ENCODE measurements around the gene MED13L.

The MED13L gene

DNA sequence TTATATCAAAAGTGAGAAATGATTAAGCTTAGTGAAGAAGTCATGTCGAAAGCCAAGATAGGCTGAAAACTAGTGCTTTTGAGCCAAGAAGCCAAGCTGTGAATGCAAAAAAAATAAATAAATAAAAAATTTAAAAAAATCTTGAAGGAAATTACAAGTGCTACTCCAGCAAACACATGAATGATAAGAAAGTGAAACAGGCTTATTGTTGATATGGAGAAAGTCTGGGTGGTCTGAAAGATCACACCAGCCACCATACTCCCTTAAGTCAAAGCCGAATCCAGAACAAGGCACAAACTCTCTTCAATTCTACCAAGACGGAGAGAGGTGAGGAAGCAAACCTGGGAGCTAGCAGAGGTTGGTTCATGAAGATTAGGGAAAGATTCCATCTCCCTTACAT lies 49.7 kb downstream of the MED13L start:
- no peak overlapping the region for H3K4me3 Mint-ChIP-seq
- peaks cover 18% of the 10 kb centered on the region for H3K4me1 Mint-ChIP-seq
- ATAC-seq: no peak
- no peaks in the 10 kb centered on the region for H3K27me3 Mint-ChIP-seq
- H3K36me3 Mint-ChIP-seq: peaks cover 26% of the 10 kb centered on the region
- H3K9me3 Mint-ChIP-seq: no peaks in the 10 kb centered on the region
- H3K27ac Mint-ChIP-seq: no peak overlapping the region

DNA sequence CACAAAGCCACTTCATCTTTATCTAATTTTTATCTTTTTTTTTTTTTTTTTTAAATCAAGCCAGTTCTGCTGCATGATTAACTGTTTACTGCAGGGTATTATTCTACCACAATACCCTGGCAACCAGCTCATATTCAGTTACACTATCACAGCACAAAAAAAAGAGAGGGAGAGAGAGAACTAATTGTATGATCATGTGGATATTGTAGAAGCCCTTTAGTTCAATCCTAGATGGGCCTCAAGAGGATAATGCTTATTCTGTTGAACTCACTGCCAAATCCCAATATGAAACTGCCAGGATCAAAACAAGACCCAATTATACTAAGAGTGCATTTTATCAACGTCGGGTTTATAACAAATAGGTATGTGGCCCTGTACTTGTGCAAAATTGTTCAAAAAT lies 51.5 kb downstream of the MED13L start:
- no peak for ATAC-seq
- Mint-ChIP-seq H3K36me3 (peaks cover 26% of the 10 kb centered on the region), H3K4me1 (peaks cover 23% of the 10 kb centered on the region), H3K27me3 (no peaks in the 10 kb centered on the region), H3K9me3 (no peaks in the 10 kb centered on the region), H3K4me3 (no peak overlapping the region), H3K27ac (no peak overlapping the region)

DNA sequence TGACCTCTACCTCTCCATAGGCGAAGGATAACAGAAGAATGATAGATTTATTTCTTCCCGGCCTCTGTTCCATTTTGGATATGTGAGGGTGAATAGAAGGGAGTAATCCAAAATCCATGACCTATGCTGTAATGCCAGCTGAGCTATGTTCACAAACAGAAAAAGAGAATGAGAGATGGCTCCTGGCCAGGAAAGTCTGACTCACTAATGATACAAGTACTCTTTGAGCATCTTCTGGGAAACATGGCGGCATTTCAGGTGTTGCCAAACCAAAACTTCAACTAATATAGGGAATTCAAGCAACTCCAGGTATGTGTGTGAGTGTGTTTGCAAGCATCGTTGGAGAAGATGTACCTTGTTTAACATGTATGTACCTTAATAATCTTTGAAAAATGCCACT lies 55.1 kb downstream of the MED13L start:
- Mint-ChIP-seq H3K4me3 (no peak overlapping the region), H3K27me3 (no peaks in the 10 kb centered on the region), H3K27ac (no peak overlapping the region), H3K36me3 (peaks cover 8% of the 10 kb centered on the region), H3K9me3 (no peaks in the 10 kb centered on the region), H3K4me1 (peaks cover 29% of the 10 kb centered on the region)
- ATAC-seq: no peak

DNA sequence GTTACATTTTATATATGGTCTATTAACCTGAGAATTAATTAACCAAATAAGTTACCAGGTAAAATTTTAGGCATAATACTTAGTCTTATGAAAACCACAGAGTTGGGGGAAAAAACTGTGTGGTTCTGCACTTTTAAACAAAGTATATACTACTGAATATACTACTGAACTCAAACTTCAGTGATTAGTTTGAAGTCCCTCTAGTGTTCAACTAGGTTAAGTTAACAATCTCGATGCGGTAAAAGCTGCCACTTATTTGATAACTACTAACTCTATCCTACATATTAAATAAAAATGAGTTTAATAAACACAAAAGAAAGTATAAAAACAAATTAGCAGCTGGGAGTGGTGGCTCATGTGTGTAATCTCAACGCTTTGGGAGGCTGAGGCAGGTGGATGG lies 56.7 kb downstream of the MED13L start:
- ATAC-seq: no peak
- Mint-ChIP-seq H3K4me1 (peaks cover 40% of the 10 kb centered on the region), H3K9me3 (no peaks in the 10 kb centered on the region), H3K4me3 (no peak overlapping the region), H3K36me3 (peaks cover 8% of the 10 kb centered on the region), H3K27me3 (no peaks in the 10 kb centered on the region), H3K27ac (no peak overlapping the region)

DNA sequence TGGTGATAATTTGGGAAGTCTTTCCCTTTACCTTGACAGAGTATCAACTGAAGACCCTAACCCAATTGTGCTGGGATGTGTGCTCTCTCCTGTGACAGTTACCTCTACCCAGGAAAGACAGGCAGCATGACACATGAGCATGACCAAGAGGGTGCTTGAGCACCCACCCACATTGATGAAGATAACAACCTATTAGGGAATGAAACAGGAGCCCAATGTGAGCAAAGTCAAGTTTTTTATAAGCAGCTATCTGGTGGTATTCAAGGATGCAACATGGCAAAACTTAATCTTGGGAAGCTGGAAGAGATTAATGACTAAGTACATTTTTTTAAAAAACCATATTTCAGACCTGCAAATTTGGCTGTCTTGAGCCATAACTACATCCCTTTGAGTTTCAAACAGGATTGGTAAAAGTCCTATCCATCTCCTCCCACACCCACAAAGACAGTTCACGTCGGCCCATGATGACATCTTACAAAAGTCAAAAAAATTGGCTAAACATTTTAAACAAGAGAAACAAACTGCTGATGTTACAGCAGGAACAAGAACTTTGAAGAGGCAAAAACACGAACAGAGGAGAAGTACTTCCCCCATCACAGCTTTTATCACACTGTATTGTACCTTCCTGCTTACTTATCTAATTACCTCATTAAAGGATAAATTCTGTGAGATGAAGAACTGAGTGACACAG lies 60.3 kb downstream of the MED13L start:
- Mint-ChIP-seq H3K4me1 (peaks cover 52% of the 10 kb centered on the region), H3K36me3 (no peaks in the 10 kb centered on the region), H3K9me3 (no peaks in the 10 kb centered on the region), H3K27me3 (no peaks in the 10 kb centered on the region), H3K27ac (no peak overlapping the region), H3K4me3 (no peak overlapping the region)
- ATAC-seq: no peak

DNA sequence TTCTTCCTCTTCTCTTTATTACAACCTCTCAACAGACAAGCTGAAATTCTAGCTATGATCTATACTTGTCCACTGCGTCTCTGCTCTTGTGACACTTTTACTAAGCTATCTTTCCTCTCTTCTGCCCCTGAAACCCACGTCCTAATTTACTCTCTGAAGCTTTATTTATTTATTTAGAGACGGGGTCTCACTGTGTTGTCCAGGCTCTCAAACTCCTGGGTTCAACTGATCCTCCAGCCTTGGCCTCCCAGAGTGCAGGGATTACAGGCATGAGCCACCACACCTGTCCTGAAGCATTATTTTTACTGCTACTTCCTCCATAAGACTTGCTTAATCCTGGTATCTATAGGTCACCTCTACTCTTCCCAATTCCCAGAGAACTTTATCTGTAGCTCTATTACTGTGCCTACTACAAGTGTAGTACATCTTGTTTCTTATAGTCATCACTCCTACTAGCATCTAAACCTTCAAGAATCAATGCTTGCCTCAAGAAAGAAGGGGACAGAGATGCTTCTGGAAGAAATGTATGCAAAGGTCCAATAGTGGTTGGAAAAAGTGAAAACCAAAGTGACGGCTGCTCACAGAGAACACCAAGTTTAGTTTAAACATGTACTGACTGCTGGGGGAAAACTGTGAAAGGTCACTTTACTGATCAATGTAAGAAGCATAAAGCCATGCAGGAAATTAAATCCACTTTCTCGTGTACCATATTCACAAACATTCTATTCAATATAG lies 61.3 kb downstream of the MED13L start:
- Mint-ChIP-seq H3K4me3 (no peak overlapping the region), H3K27ac (peak overlapping the region; percentile 2), H3K4me1 (peaks cover 54% of the 10 kb centered on the region), H3K36me3 (no peaks in the 10 kb centered on the region), H3K9me3 (no peaks in the 10 kb centered on the region), H3K27me3 (no peaks in the 10 kb centered on the region)
- ATAC-seq: no peak

DNA sequence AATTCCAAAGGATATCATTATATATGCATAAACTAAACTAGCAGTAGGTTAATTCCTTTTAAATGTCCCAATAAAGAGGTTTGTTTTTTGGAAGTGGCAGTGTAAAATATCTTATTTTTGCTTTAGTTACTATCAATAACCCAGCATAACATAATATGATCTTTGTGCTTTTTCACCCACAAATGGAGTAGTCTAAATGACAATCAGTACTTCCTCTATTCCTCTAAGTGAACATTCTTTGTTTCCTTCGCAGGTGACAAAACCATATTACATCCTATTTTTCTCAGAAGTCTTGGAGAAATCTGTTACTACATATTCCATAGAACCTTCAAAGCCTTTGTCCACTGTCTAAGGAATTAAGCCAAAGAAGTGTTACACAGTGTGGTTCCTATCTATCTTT lies 62.5 kb downstream of the MED13L start:
- no peaks in the 10 kb centered on the region for H3K9me3 Mint-ChIP-seq
- H3K4me3 Mint-ChIP-seq: no peak overlapping the region
- peaks cover 63% of the 10 kb centered on the region for H3K4me1 Mint-ChIP-seq
- H3K36me3 Mint-ChIP-seq: no peaks in the 10 kb centered on the region
- no peak overlapping the region for H3K27ac Mint-ChIP-seq
- H3K27me3 Mint-ChIP-seq: no peaks in the 10 kb centered on the region
- ATAC-seq: no peak

DNA sequence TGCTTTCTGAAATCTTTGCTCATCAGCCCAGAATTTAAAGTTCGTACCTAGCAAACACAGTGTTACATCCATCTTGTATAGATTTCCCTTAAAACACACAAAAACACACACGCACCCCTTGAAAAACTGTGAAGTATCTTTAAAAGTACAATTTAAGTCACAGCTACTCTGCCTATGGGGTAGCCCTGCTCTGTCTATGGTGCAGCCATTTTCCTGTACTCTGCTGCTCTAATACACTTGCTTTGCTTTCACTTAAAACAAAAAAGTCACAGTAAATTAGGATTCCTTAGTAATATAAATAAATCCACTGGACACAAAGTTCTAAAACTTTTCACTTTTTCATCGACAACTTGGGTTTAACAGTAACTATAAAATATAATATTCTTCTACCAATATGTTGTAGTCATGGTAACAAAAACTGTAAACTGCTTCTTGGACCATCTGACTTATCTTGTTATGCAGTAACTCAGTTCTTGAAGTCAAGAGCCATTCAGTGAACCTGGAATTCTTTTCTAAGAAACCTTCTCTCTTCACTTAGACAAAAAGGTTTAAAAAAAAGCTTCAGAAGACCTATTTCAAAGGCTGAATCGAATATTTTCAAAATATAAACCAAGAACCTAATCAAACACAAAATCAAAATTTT lies 63.5 kb downstream of the MED13L start:
- peaks cover 72% of the 10 kb centered on the region for H3K4me1 Mint-ChIP-seq
- no peak overlapping the region for H3K4me3 Mint-ChIP-seq
- ATAC-seq: no peak

DNA sequence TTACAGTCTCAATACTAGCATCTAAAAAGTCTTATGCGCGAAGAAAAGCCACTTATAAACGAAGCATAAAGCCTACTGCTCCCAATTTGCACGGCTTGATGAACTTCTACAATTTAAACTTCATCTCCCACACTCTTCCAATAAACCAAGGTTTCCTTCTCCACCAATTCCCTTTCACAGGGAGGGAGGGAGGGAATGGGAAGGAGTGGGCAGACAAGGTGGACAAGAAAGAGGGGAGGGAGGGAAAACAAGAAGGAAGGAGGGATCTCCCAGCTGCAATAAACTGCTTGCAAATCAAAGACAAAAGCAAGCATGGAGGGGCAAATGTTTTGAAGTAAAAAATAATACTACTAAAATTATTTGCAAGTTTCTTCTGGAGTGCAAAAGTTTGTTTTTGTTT lies 64.5 kb downstream of the MED13L start:
- Mint-ChIP-seq H3K4me3 (no peak overlapping the region), H3K9me3 (no peaks in the 10 kb centered on the region), H3K4me1 (peaks cover 67% of the 10 kb centered on the region)

More for the DNA sequence above, 63.5 kb downstream of the MED13L start:
- Mint-ChIP-seq H3K27ac (no peak overlapping the region), H3K9me3 (no peaks in the 10 kb centered on the region), H3K27me3 (no peaks in the 10 kb centered on the region), H3K36me3 (no peaks in the 10 kb centered on the region)

DNA sequence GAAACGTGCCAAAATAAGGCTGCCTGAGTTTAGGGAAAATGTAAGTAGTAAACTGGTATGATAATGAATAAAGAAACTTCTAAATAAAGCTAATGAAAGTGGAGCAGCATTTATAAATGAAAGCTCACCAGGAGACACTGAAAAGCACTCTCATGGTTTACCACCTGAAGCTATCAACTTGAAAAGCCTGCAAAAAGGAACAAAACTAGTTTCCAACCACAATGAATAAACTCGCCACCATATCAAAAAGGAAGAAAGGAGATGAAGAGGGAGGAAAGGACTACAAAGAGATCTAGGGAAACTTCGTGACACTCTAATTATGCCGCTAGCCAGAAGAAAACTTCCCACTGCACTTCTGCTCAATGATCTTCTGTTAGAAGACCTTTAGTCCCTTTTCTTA lies 66.7 kb downstream of the MED13L start:
- Mint-ChIP-seq H3K27ac (no peak overlapping the region), H3K4me3 (no peak overlapping the region), H3K4me1 (peaks cover 63% of the 10 kb centered on the region), H3K9me3 (no peaks in the 10 kb centered on the region), H3K36me3 (no peaks in the 10 kb centered on the region), H3K27me3 (no peaks in the 10 kb centered on the region)
- ATAC-seq: no peak

More for the DNA sequence above, 64.5 kb downstream of the MED13L start:
- H3K27me3 Mint-ChIP-seq: no peaks in the 10 kb centered on the region
- no peaks in the 10 kb centered on the region for H3K36me3 Mint-ChIP-seq
- H3K27ac Mint-ChIP-seq: no peak overlapping the region
- no peak for ATAC-seq

DNA sequence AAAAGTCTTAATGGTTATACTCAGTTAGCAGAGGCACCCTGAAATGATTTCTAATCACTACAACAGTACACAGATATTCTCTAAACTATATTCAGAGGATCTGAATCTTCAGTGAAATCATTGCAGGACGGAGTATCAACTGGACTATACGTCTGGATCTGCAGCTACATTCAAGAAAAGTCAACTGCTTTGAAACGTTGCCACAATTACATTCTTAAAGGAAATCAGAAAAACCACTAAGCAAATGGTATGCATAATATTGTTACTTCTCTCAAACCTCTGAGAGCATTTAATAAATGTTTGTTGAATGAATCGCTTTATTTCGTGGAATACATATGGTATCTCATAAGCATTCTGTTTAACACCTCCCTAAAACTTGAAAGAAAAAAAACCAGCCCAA lies 67.4 kb downstream of the MED13L start:
- H3K4me3 Mint-ChIP-seq: no peak overlapping the region
- no peaks in the 10 kb centered on the region for H3K9me3 Mint-ChIP-seq
- H3K27ac Mint-ChIP-seq: no peak overlapping the region
- peaks cover 2% of the 10 kb centered on the region for H3K36me3 Mint-ChIP-seq
- ATAC-seq: no peak
- H3K27me3 Mint-ChIP-seq: no peaks in the 10 kb centered on the region
- H3K4me1 Mint-ChIP-seq: peaks cover 61% of the 10 kb centered on the region

DNA sequence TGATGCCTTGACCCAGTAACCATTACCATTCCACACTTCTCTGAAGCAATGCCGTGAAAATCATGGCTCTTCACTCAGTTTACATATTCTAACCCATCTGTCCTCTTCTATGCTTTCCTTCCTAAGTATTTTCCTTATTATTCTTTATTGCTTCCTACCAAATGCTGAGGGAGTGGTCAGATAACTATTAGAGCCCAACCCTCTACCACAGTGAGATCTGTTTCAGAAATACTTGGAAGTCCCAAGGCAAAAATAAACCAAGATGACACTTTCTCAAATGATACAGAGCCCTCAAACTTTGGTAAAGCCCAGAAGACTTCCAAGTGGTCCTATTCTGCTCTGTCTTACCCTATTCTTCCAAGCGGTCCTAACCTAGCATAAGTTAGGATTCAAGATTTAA lies 68.0 kb downstream of the MED13L start:
- Mint-ChIP-seq H3K27me3 (no peaks in the 10 kb centered on the region), H3K36me3 (peaks cover 8% of the 10 kb centered on the region), H3K27ac (no peak overlapping the region), H3K4me3 (no peak overlapping the region), H3K9me3 (no peaks in the 10 kb centered on the region), H3K4me1 (peaks cover 61% of the 10 kb centered on the region)
- ATAC-seq: no peak

DNA sequence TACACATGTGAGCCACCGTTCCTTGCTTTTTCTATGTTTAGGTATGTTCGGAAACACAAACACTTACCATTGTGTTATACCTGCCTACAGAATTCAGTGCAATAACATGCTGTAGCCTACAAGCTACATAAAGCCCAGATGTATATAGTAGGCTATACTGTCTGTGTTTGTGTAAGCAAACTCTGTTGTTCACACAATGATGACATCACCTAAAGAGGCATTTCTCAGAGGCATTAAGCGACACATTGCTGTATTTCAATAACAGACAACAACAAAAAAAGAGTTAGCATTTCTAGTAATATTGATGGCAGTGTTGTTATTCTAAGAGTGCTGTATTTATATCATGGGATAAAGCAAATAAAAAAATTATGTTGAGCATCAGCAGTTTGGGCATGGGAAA lies 70.2 kb downstream of the MED13L start:
- Mint-ChIP-seq H3K36me3 (peaks cover 16% of the 10 kb centered on the region), H3K4me1 (peaks cover 63% of the 10 kb centered on the region), H3K27ac (no peak overlapping the region), H3K4me3 (no peak overlapping the region), H3K9me3 (no peaks in the 10 kb centered on the region), H3K27me3 (no peaks in the 10 kb centered on the region)
- ATAC-seq: no peak

DNA sequence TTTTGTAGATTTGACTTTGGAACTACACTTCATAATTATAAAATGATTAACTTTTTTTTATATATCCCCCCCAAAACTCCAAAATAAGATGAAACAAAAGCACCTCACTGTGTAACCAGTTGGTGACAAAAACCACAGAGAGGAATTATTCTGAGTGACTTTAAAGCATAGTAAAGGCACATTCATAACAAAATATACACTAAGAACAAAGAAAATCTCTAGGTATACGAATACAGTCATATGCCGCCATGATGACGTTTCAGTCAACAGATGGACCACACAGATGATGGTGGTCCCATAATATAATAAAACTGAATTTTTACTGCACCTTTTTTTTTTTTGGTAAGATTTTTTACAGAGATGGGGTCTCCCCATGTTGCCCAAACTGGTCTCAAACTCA lies 70.7 kb downstream of the MED13L start:
- Mint-ChIP-seq H3K36me3 (peaks cover 16% of the 10 kb centered on the region), H3K4me1 (peaks cover 63% of the 10 kb centered on the region), H3K9me3 (no peaks in the 10 kb centered on the region), H3K27ac (no peak overlapping the region), H3K4me3 (no peak overlapping the region), H3K27me3 (no peaks in the 10 kb centered on the region)
- no peak for ATAC-seq

DNA sequence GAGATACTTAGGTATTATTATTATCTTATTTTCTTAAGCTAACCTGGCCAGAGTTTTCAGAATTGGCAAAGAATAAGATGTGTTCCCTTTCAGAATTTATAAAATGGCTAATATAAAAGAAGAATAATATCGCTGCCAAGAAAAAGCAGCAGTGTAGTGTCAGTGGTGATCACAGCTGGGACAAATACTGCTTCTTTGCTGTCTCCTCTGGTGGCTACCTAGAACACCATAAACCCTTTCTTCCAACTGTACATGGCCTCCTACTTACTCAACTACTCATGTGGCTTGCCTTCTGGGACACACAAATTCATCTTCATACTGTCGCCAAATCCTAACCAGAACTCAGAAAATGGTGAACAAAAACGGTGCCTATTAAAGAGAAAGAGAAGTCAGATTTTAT lies 72.7 kb downstream of the MED13L start:
- Mint-ChIP-seq H3K36me3 (peaks cover 16% of the 10 kb centered on the region), H3K27ac (peak overlapping the region; percentile 50), H3K27me3 (no peaks in the 10 kb centered on the region), H3K4me3 (no peak overlapping the region), H3K9me3 (no peaks in the 10 kb centered on the region), H3K4me1 (peaks cover 65% of the 10 kb centered on the region)
- ATAC-seq: no peak

DNA sequence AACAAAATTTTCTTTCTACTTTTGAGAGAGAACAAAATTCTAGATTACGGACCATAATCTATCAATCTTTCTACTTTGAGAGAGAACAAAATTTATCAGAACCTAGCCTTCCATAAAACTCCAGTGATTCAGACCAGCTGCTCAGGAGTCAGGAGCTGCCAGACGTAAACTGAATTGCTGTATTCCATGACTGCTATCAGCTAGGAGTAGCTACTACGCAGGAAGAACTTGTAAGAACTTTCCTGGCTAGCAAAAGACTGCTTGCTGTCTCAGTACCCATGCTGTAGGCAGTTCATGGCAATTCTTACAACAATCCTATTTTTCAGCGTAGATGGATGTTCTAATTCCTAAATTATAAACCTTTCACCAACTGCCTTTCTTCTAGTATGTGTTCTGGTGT lies 73.3 kb downstream of the MED13L start:
- no peaks in the 10 kb centered on the region for H3K9me3 Mint-ChIP-seq
- H3K27ac Mint-ChIP-seq: peak overlapping the region; percentile 50
- peaks cover 65% of the 10 kb centered on the region for H3K4me1 Mint-ChIP-seq
- H3K36me3 Mint-ChIP-seq: peaks cover 16% of the 10 kb centered on the region
- ATAC-seq: no peak
- H3K4me3 Mint-ChIP-seq: no peak overlapping the region
- no peaks in the 10 kb centered on the region for H3K27me3 Mint-ChIP-seq

All from stimulated activated memory B cell treated with anti-CD40 and anti-IgM and Interleukin-4, amounts not matched to agents 10 μg/mL and 1 μg/mL and 100 μg/mL, for 72 hours (primary cell).